A549 (cell line): ENCODE measurements around the gene LARP4. TPM values are rescaled to one million over a fixed set of nuclear protein-coding genes. Genes with fewer than 3 reads are reported as not detected.
"Not testable (repeated sequence)": the region's sequence is repeated elsewhere in the genome, so short reads cannot be mapped to it uniquely, and the experiment has no call there.

Experiments
- ATAC-seq, 2 experiments: fragments of 200-7000 bp in 1 of 2; fragments of >200 bp in 1 of 2; cut with Nextera tagmentation in 1 of 2; cut with Tn5 transposase in 1 of 2; 3 replicates each; pipeline versions ENCODE4 v1.8.0 to v1.9.1; 2018 to 2020; ENCODE audit warnings: mild to moderate bottlenecking in 1 of 2, moderate library complexity in 1 of 2
- CTCF ChIA-PET: fragments of 300-600 bp; sonication (Branson Sonifier 250); formaldehyde crosslinking; extraction: SDS; loops from one replicate; lab custom pipeline; 2021; ENCODE audit warnings: antibody characterized with exemption, inconsistent platforms; lab: Yijun Ruan, JAX
- POLR2A ChIA-PET: fragments of 350-600 bp; formaldehyde crosslinking; extraction: SDS; loops from one replicate; lab custom pipeline; 2021; ENCODE audit warnings: antibody characterized with exemption, inconsistent platforms; lab: Yijun Ruan, JAX
- DNase-seq, 2 experiments: peaks; one replicate each; pipeline versions ENCODE4 v3.0.0 to v3.0.0-alpha.2; 2011 to 2016; ENCODE audit warnings: low read depth in 1 of 2, low spot score in 1 of 2
- FAIRE-seq: peaks from 2 replicates; lab custom pipeline; 2011; peaks lifted over from hg19 to GRCh38; lab: Jason Lieb, UNC
- H3K27ac ChIP-seq, 2 experiments: fragments of >200 bp; sonication (Bioruptor Twin); formaldehyde crosslinking; 3 replicates each; pipeline ENCODE4 v1.5.1; 2016 to 2017
- H3K4me1 ChIP-seq: fragments of >200 bp; sonication (Bioruptor Twin); formaldehyde crosslinking; 3 replicates; pipeline ENCODE4 v1.6.1; 2016
- H3K4me2 ChIP-seq: fragments of >200 bp; sonication (Bioruptor Twin); formaldehyde crosslinking; 3 replicates; pipeline ENCODE4 v1.6.1; 2016
- H3K4me3 ChIP-seq: fragments of >200 bp; sonication (Bioruptor Twin); formaldehyde crosslinking; 3 replicates; pipeline ENCODE4 v1.5.1; 2016
- H3K9me3 ChIP-seq: fragments of >200 bp; sonication (Bioruptor Twin); formaldehyde crosslinking; 3 replicates; pipeline ENCODE4 v1.6.1; 2016
- BHLHE40 ChIP-seq: IDR thresholded peaks from 2 replicates; pipeline ENCODE4 v1.6.1; 2012; ENCODE audit warnings: low read depth, low read length, inconsistent platforms
- CHD2 ChIP-seq: fragments of 150-350 bp; IDR thresholded peaks from 2 replicates; pipeline ENCODE4 v1.6.1; 2014; ENCODE audit warnings: low read length; ENCODE audit not compliant: partially characterized antibody
- CHD4 ChIP-seq: fragments of 200-600 bp; sonication (generic); IDR thresholded peaks from 2 replicates; pipeline ENCODE4 v1.6.1; 2016; ENCODE audit warnings: antibody characterized with exemption, mild to moderate bottlenecking, borderline replicate concordance
- EHMT2 ChIP-seq: fragments of 200-600 bp; sonication (generic); IDR thresholded peaks from 2 replicates; pipeline ENCODE4 v1.6.1; 2016; ENCODE audit warnings: antibody characterized with exemption, low read depth, mild to moderate bottlenecking, moderate library complexity
- EP300 ChIP-seq, 2 experiments: fragments of >200 bp; sonication (Bioruptor Twin); formaldehyde crosslinking; IDR thresholded peaks; 2 replicates in 1 of 2; 3 replicates in 1 of 2; pipeline ENCODE4 v1.6.1; 2016 to 2017
- ESRRA ChIP-seq: fragments of 150-350 bp; IDR thresholded peaks from 2 replicates; pipeline ENCODE4 v1.6.1; 2014; ENCODE audit warnings: mild to moderate bottlenecking, low read length, borderline replicate concordance
- FOSL2 ChIP-seq, 2 experiments: fragments of 450-650 bp in 1 of 2; fragments of >200 bp in 1 of 2; sonication (Bioruptor Twin) in 1 of 2; formaldehyde crosslinking; IDR thresholded peaks; 2 replicates each; pipeline versions ENCODE4 v1.5.0 to v1.6.1; 2016 to 2020; ENCODE audit warnings: mild to moderate bottlenecking in 1 of 2, moderate library complexity in 1 of 2
- HEYL ChIP-seq: fragments of 250-450 bp; sonication (Bioruptor Pico); IDR thresholded peaks from 2 replicates; pipeline ENCODE4 v1.8.0; 2021; ENCODE audit warnings: mild to moderate bottlenecking, moderate library complexity
- HMGXB4 ChIP-seq: fragments of 250-450 bp; sonication (Bioruptor Pico); IDR thresholded peaks from 2 replicates; pipeline ENCODE4 v1.5.0; 2021; ENCODE audit warnings: mild to moderate bottlenecking, moderate library complexity, borderline replicate concordance
- HOXA7 ChIP-seq: fragments of 250-450 bp; sonication (Bioruptor Pico); IDR thresholded peaks from 2 replicates; pipeline ENCODE4 v1.5.0; 2020; ENCODE audit warnings: mild to moderate bottlenecking, moderate library complexity
- HOXB13 ChIP-seq: fragments of 250-450 bp; sonication (Bioruptor Pico); IDR thresholded peaks from 2 replicates; pipeline ENCODE4 v1.5.0; 2020; ENCODE audit warnings: low read depth, mild to moderate bottlenecking, moderate library complexity
- HOXB5 ChIP-seq: fragments of 250-450 bp; sonication (Bioruptor Pico); IDR thresholded peaks from 2 replicates; pipeline ENCODE4 v1.5.0; 2020; ENCODE audit warnings: mild to moderate bottlenecking, moderate library complexity
- JUN ChIP-seq, 2 experiments: fragments of >200 bp; sonication (Bioruptor Twin); formaldehyde crosslinking; IDR thresholded peaks; 2 replicates in 1 of 2; 3 replicates in 1 of 2; pipeline ENCODE4 v1.6.1; 2016 to 2017
- KDM5A ChIP-seq: fragments of 200-600 bp; sonication (generic); IDR thresholded peaks from 2 replicates; pipeline ENCODE4 v1.6.1; 2016; ENCODE audit warnings: antibody characterized with exemption, mild to moderate bottlenecking
- MAZ ChIP-seq: fragments of 150-350 bp; IDR thresholded peaks from 2 replicates; pipeline ENCODE4 v1.6.1; 2014; ENCODE audit warnings: antibody characterized with exemption, low read depth, low read length, borderline replicate concordance
- NPAS2 ChIP-seq: fragments of 250-450 bp; sonication (Bioruptor Pico); IDR thresholded peaks from 2 replicates; pipeline ENCODE4 v1.8.0; 2022; ENCODE audit warnings: mild to moderate bottlenecking, moderate library complexity, borderline replicate concordance
- POLR2AphosphoS2 ChIP-seq: conservative IDR thresholded peaks from 2 replicates; pipeline ENCODE4 v1.6.1; 2012; ENCODE audit warnings: low read length, improper control_type of control experiment, inconsistent platforms
- RAD21 ChIP-seq, 2 experiments: fragments of >200 bp in 1 of 2; sonication (Bioruptor Twin) in 1 of 2; formaldehyde crosslinking in 1 of 2; IDR thresholded peaks in 1 of 2; conservative IDR thresholded peaks in 1 of 2; 2 replicates in 1 of 2; 3 replicates in 1 of 2; pipeline ENCODE4 v1.6.1; 2012 to 2018; ENCODE audit warnings: inconsistent platforms in 1 of 2
- RCOR1 ChIP-seq: fragments of 150-350 bp; IDR thresholded peaks from 2 replicates; pipeline ENCODE4 v1.6.1; 2014; ENCODE audit warnings: antibody characterized with exemption, low read length, low read depth
- RFX5 ChIP-seq: fragments of 450-650 bp; IDR thresholded peaks from 2 replicates; pipeline ENCODE4 v1.7.1; 2014; ENCODE audit warnings: antibody characterized with exemption, mild to moderate bottlenecking, moderate library complexity
- ZC3H11A ChIP-seq: fragments of 450-650 bp; IDR thresholded peaks from 2 replicates; pipeline ENCODE4 v1.6.1; 2014; ENCODE audit warnings: antibody characterized with exemption, mild to moderate bottlenecking
- ZNF302 ChIP-seq: fragments of 250-450 bp; sonication (Bioruptor Pico); IDR thresholded peaks from 2 replicates; pipeline ENCODE4 v1.9.0; 2021; ENCODE audit warnings: inconsistent platforms, mild to moderate bottlenecking, moderate library complexity
- WGBS: methylation state at CpG from one replicate; pipeline ENCODE4 v1.1.6; 2017; ENCODE audit errors: missing lambda C conversion rate; 5-methylcytosine and 5-hydroxymethylcytosine counted together
- polyA plus RNA-seq, 4 experiments: library from polyadenylated mRNA; depleted of rRNA in 3 of 4; stranded (reverse); fragments of >200 nt; fragmentation: RNase III in 1 of 4; extraction: RNeasy Plus Mini Kit Qiagen cat#74134 plus additional on column Dnase treatment in 1 of 4; gene quantifications; 2 replicates in 3 of 4; 3 replicates in 1 of 4; pipeline ENCODE4 v1.2.3, GENCODE V29; 2011 to 2017
- TF ChIP-seq, protein P1 (sequence below): fragments of >200 bp; sonication (Bioruptor Twin); formaldehyde crosslinking; IDR thresholded peaks from 2 replicates; pipeline ENCODE4 v1.6.1; 2016
- TF ChIP-seq, protein P2 (sequence below): IDR thresholded peaks from 2 replicates; pipeline ENCODE4 v1.6.1; 2012
- TF ChIP-seq, protein P3 (sequence below): fragments of >200 bp; sonication (Bioruptor Twin); formaldehyde crosslinking; IDR thresholded peaks from 3 replicates; pipeline ENCODE4 v1.5.1; 2016

LARP4 gene
- polyA plus RNA-seq, 2 of the 4 experiments (the other 2 are of a cell fraction): 38.2 to 67.8 TPM

DNA sequence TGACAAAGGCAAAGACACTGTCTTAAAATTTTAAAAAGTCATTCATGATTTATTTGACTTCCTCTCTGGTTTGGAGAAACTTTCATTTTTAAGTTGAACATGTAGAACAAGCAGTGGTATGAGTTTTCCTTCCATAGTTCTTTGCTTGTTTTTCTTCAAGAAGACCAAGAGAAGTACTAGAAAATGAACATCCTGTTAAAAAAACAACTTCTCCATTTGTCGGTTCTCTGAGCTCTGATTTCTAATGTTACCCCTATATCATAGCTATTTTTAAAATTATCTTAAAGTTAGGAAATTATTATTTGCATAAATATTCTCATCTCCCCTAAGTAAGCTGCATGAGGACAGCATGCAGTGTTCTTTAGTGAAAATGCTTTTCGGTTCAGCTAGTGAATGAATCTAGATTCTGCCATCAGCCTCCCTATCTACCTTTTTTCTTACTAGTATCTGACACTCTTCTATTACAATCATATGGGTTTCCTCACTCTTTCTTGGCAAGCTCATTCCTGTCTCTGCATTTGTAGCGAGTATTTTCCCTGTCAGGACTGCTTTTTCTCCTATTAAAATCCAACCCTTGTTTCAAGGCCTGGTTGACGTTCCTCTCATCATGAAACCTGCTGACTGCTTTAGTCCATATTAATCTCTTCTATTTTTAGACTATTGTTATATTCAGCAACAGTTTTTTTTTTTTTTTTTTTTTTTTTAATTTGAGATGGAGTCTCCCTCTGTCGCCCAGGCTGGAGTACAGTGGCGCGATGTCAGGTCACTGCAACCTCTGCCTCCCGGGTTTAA lies 119.9 kb downstream of the LARP4 start:
- 87% methylated on average over 8 of the region's 8 CpGs for WGBS
- no peak for FAIRE-seq
- H3K27ac ChIP-seq: no peak overlapping the region

DNA sequence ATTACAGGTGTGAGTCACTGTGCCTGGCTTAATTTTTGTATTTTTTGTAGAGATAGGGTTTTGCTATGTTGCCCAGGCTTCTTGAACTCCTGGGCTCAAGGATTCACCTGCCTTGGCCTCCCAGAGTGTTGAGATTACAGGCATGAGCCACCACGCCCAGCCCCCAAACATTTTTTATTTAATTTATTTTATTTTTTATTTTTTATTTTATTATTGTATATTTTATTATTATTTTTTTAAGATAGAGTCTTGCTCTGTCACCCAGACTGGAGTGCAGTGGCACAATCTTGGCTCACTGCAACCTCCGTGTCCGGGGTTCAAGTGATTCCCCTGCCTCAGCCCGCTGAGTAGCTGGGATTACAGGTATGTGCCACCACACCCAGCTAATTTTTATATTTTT lies 121.1 kb downstream of the LARP4 start:
- FAIRE-seq, DNase-seq, ATAC-seq, H3K9me3 ChIP-seq, H3K27ac ChIP-seq, H3K4me3 ChIP-seq, POLR2A ChIA-PET, H3K4me2 ChIP-seq: not testable (repeated sequence)
- H3K4me1 ChIP-seq: peaks cover 27% of the 10 kb centered on the region
- 98% methylated on average over 4 of the region's 4 CpGs for WGBS
- CTCF ChIA-PET: interaction anchor here (0.6 to 1.4 kb wide), 3 partner anchors 17 to 1099 kb away, joined by 3 to 5 read pairs (median 3); partner anchors contain the start of gene DIP2B

More for the DNA sequence above, 119.9 kb downstream of the LARP4 start:
- DNase-seq (no peak), ATAC-seq (no peak)
- peaks cover 9% of the 10 kb centered on the region; the same call in 1 of the 3 replicates for H3K9me3 ChIP-seq
- TF ChIP-seq EP300 (IDR thresholded peaks at IDR 0.05) (no peak), CHD2 (no peak), ZNF302 (CRISPR knock-in tag) (no peak), HOXB5 (CRISPR knock-in tag) (no peak), ZC3H11A (no peak), RCOR1 (no peak), ESRRA (no peak), POLR2AphosphoS2 (no peak), HEYL (CRISPR knock-in tag) (no peak), FOSL2 (IDR thresholded peaks at IDR 0.05) (no peak), FOSL2 (CRISPR knock-in tag; IDR thresholded peaks at IDR 0.05) (no peak)
- TF ChIP-seq, protein P1, sequence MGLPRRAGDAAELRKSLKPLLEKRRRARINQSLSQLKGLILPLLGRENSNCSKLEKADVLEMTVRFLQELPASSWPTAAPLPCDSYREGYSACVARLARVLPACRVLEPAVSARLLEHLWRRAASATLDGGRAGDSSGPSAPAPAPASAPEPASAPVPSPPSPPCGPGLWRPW: no peak
- TF ChIP-seq, protein P2, sequence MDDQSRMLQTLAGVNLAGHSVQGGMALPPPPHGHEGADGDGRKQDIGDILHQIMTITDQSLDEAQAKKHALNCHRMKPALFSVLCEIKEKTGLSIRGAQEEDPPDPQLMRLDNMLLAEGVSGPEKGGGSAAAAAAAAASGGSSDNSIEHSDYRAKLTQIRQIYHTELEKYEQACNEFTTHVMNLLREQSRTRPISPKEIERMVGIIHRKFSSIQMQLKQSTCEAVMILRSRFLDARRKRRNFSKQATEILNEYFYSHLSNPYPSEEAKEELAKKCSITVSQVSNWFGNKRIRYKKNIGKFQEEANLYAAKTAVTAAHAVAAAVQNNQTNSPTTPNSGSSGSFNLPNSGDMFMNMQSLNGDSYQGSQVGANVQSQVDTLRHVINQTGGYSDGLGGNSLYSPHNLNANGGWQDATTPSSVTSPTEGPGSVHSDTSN: no peak
- H3K4me3 ChIP-seq: no peak overlapping the region
- no peak overlapping the region for H3K4me2 ChIP-seq
- POLR2A ChIA-PET: interaction anchor here (0.7 kb wide), 1 partner anchor 91 kb away, joined by 3 read pairs; no protein-coding TSS in a partner anchor
- CTCF ChIA-PET: interaction anchor here (0.6 to 1.6 kb wide), 4 partner anchors 15 to 305 kb away, joined by 3 to 5 read pairs (median 4); partner anchors contain the start of gene DIP2B
- H3K4me1 ChIP-seq: peaks cover 16% of the 10 kb centered on the region

DNA sequence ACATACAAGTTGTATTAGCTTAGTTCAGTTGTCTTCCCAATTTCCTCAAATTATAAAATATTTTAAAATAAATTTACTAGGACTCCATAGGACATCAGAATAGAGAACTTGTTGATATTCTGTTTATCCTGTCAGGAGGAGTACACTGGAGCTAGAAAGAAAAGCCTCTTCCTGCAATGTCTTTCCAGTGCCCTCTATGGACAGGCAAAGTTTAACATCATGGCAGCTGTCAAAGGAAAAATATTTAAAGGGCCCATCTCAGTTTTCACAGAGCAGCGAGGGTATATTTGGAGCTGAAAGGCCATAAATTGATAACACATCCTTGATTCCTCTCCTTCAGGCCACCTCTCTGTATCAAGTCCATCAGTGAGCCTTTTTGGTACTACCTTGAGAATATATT lies 123.1 kb downstream of the LARP4 start:
- ATAC-seq (no peak), DNase-seq (no peak), FAIRE-seq (no peak)
- no peak overlapping the region for H3K4me3 ChIP-seq
- H3K4me2 ChIP-seq: no peak overlapping the region
- peaks cover 9% of the 10 kb centered on the region; the same call in 1 of the 3 replicates for H3K9me3 ChIP-seq
- 90% methylated on average over 1 of the region's 1 CpG for WGBS
- ChIA-PET POLR2A (interaction anchor here (0.5 kb wide), 1 partner anchor 42 kb away, joined by 3 read pairs; no protein-coding TSS in a partner anchor), CTCF (interaction anchor here (1.0 to 1.8 kb wide), 4 partner anchors 8 to 242 kb away, joined by 3 to 6 read pairs (median 4); partner anchors contain the start of gene DIP2B)
- H3K4me1 ChIP-seq: peaks cover 26% of the 10 kb centered on the region
- H3K27ac ChIP-seq: no peak overlapping the region
- no peak for TF ChIP-seq JUN (IDR thresholded peaks at IDR 0.05)
- no peak for TF ChIP-seq RAD21 (conservative IDR thresholded peaks at IDR 0.05 in 1 of 2, IDR thresholded peaks at IDR 0.05 in 1 of 2)
- TF ChIP-seq EHMT2: no peak
- TF ChIP-seq BHLHE40: no peak
- TF ChIP-seq RFX5: no peak
- TF ChIP-seq, protein P2: no peak
- no peak for TF ChIP-seq MAZ
- no peak for TF ChIP-seq KDM5A
- TF ChIP-seq CHD4: no peak
- no peak for TF ChIP-seq NPAS2 (CRISPR knock-in tag)
- no peak for TF ChIP-seq HMGXB4 (CRISPR knock-in tag)
- TF ChIP-seq HOXA7 (CRISPR knock-in tag): no peak
- no peak for TF ChIP-seq HOXB13
- no peak for TF ChIP-seq RCOR1
- TF ChIP-seq, protein P3, sequence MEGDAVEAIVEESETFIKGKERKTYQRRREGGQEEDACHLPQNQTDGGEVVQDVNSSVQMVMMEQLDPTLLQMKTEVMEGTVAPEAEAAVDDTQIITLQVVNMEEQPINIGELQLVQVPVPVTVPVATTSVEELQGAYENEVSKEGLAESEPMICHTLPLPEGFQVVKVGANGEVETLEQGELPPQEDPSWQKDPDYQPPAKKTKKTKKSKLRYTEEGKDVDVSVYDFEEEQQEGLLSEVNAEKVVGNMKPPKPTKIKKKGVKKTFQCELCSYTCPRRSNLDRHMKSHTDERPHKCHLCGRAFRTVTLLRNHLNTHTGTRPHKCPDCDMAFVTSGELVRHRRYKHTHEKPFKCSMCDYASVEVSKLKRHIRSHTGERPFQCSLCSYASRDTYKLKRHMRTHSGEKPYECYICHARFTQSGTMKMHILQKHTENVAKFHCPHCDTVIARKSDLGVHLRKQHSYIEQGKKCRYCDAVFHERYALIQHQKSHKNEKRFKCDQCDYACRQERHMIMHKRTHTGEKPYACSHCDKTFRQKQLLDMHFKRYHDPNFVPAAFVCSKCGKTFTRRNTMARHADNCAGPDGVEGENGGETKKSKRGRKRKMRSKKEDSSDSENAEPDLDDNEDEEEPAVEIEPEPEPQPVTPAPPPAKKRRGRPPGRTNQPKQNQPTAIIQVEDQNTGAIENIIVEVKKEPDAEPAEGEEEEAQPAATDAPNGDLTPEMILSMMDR: no peak
